ENCODE measurements around the gene CRLF2. TPM values are rescaled to one million over a fixed set of nuclear protein-coding genes. Genes with fewer than 3 reads are reported as not detected.

CRLF2 gene
- total and polyA plus RNA-seq, 2 experiments from 2014 or later = not detected

- Histone ChIP-seq H3K4me1 (ENCODE audit: low read depth) (no peaks in the 10 kb centered on the region), H3K27me3 (no peaks in the 10 kb centered on the region), H3K9me3 (ENCODE audit: low read depth) (no peaks in the 10 kb centered on the region), H3K36me3 (no peaks in the 10 kb centered on the region), H3K4me3 (no peak overlapping the region), H3K27ac (no peak overlapping the region)
- no peak for DNase-seq (ENCODE audit: low read depth in 1 of 2, low spot score in 1 of 2)
- no peak for TF ChIP-seq CTCF (IDR thresholded peaks at IDR 0.05; ENCODE audit: low read depth, low read length)
Observed at GRCh38 chrX:1226249-1226648, 13.8 kb upstream of the CRLF2 start.

- Histone ChIP-seq H3K36me3 (no peaks in the 10 kb centered on the region), H3K4me3 (no peak overlapping the region), H3K4me1 (ENCODE audit: low read depth) (no peaks in the 10 kb centered on the region), H3K27me3 (no peaks in the 10 kb centered on the region), H3K9me3 (ENCODE audit: low read depth) (no peaks in the 10 kb centered on the region), H3K27ac (no peak overlapping the region)
- no peak for DNase-seq (ENCODE audit: low read depth in 1 of 2, low spot score in 1 of 2)
- TF ChIP-seq CTCF (IDR thresholded peaks at IDR 0.05; ENCODE audit: low read depth, low read length) = no peak
Observed at GRCh38 chrX:1224954-1225353, 12.5 kb upstream of the CRLF2 start.

GRCh38 chrX:1223242-1223600, 10.8 kb upstream of the CRLF2 start:
- no peaks in the 10 kb centered on the region for H3K36me3 ChIP-seq
- no peak overlapping the region for H3K4me3 ChIP-seq
- H3K27ac ChIP-seq = no peak overlapping the region
- no peak for TF ChIP-seq CTCF (IDR thresholded peaks at IDR 0.05; ENCODE audit: low read depth, low read length)
- H3K4me1 ChIP-seq (ENCODE audit: low read depth) = no peaks in the 10 kb centered on the region
- no peaks in the 10 kb centered on the region for H3K9me3 ChIP-seq (ENCODE audit: low read depth)
- DNase-seq (ENCODE audit: low read depth in 1 of 2, low spot score in 1 of 2) = no peak
- H3K27me3 ChIP-seq = no peaks in the 10 kb centered on the region

GRCh38 chrX:1222531-1223241, 10.2 kb upstream of the CRLF2 start:
- TF ChIP-seq CTCF (IDR thresholded peaks at IDR 0.05; ENCODE audit: low read depth, low read length) = no peak
- DNase-seq (ENCODE audit: low read depth in 1 of 2, low spot score in 1 of 2) = no peak
- Histone ChIP-seq H3K36me3 (no peaks in the 10 kb centered on the region), H3K27ac (no peak overlapping the region), H3K4me3 (no peak overlapping the region), H3K27me3 (no peaks in the 10 kb centered on the region), H3K4me1 (ENCODE audit: low read depth) (no peaks in the 10 kb centered on the region), H3K9me3 (ENCODE audit: low read depth) (no peaks in the 10 kb centered on the region)

- no peak overlapping the region for H3K4me3 ChIP-seq
- H3K9me3 ChIP-seq (ENCODE audit: low read depth) = no peaks in the 10 kb centered on the region
- no peaks in the 10 kb centered on the region for H3K4me1 ChIP-seq (ENCODE audit: low read depth)
- H3K27ac ChIP-seq = no peak overlapping the region
- no peaks in the 10 kb centered on the region for H3K27me3 ChIP-seq
- no peak for TF ChIP-seq CTCF (IDR thresholded peaks at IDR 0.05; ENCODE audit: low read depth, low read length)
- H3K36me3 ChIP-seq = no peaks in the 10 kb centered on the region
- no peak for DNase-seq (ENCODE audit: low read depth in 1 of 2, low spot score in 1 of 2)
Observed at GRCh38 chrX:1221296-1221845, 8.9 kb upstream of the CRLF2 start.
